Activated CD4-positive, CD25-positive, alpha-beta regulatory T cell treated with anti-CD3 and anti-CD28 coated beads, Interleukin-2, amount 50 U/mL, for 16 hours (primary cell): ENCODE data around the gene OR4Q3.
"Not testable (repeated sequence)": the region's sequence is repeated elsewhere in the genome, so short reads cannot be mapped to it uniquely, and the experiment has no call there.

Experiments used
- DNase-seq: peaks from one replicate; pipeline ENCODE4 v3.0.0-alpha.2; 2020; ENCODE audit warnings: low read depth, low spot score

Gene OR4Q3

DNA sequence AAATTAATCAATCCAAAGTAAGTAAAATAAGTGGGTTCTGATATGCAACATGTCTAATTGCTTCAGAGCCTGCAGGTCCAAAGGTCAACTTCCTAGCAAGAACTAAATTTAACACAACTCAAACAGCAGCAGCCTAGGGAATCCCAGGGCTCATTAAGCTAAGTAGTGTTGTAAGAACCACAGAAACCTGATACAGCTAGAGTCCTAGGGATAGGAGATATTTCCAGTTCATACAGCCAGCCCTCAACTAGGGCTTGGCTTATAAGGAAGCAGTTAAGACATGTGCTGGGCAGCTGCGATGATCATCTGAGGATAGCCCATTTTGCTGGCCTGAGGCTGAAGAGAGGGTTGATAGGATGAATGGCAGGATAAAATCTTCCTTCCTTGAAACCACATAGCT is at the start of gene OR4Q3:
OR4Q3 (plus strand) TSS at position 316 of the 400 bp plus-strand sequence.
- no peak for DNase-seq

DNA sequence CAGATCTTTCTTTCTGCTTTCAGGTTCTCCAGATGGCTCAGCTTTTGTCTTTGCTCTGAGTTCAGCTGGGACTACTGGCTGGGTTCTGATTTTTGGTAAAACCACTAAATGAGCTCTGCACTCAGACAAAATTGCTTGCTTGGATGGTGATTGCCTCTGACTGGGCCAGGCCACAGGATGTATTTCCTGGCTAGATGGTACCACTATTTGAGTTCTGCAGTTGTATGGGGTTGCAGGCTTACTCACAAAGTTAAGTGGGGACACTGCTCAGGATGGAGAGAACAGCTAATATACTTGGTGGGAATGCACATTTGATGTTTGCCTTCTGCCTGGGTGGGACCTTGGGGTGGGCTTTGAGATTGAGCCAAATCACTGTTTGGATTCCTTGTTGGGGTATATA is 14.0 kb upstream of the OR4Q3 start:
- DNase-seq = no peak

GRCh38 chr14:19729763-19730162 is 13.6 kb upstream of the OR4Q3 start:
- no peak for DNase-seq

DNA sequence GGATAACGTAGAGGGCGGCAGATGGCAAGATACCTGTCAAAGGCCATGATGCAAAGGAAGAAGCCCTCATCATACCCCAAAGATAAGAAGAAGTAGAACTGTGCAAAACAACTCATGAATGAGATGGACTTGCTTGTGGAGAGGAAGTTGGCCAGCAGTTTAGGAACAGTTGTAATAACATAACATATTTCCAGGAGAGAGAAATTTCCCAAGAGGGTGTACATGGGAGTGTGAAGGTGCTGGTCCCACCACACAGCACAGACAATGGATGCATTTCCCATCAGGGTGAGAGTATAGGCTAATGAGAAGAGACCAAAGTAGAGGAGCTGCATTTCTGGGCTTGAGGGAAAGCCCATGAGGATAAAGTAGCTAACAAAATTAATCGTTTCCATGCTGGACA is 9.5 kb upstream of the OR4Q3 start:
- DNase-seq = not testable (repeated sequence)

DNA sequence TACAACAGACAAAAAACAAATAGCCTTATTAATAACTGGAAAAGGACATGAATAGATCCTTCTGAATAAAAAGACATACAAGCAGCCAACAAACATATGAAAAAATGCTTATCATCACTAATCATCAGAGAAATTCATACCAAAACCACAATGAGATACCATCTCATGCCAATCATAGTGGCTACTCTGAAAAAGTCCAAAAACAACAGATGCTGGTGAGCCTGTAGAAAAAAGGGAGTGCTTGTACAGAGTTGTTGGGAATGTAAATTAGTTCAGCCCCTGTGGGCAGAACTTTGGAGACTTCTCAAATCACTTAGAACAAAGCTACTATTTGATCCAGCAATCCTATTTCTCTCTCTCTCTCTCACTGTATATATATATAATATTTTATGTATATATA is 8.9 kb downstream of the OR4Q3 start:
- not testable (repeated sequence) for DNase-seq

- DNase-seq = no peak
Measured at GRCh38 chr14:19754172-19754571, 10.8 kb downstream of the OR4Q3 start.

DNA sequence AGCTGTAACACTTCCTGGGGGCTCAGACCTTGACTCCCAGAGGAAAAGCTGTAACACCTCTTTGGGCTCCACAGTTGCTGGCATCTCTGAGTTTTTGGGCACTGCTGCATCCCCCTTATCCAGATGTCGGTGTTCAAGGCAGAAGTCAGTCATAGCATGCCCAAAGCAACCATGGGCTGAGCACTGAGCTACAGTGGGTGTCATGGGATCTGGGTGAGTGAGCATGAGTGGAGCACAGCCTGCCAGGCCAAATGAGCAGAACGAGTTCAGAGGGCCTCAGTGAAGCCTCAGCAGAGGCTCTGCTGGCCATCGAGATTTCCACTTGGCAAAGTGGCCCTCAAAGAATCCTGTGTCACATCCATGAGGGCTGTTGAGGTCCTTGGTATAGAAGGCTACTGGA is 28.1 kb downstream of the OR4Q3 start:
- DNase-seq = not testable (repeated sequence)

GRCh38 chr14:19771895-19772430 is 28.6 kb downstream of the OR4Q3 start:
- DNase-seq = no peak

DNA sequence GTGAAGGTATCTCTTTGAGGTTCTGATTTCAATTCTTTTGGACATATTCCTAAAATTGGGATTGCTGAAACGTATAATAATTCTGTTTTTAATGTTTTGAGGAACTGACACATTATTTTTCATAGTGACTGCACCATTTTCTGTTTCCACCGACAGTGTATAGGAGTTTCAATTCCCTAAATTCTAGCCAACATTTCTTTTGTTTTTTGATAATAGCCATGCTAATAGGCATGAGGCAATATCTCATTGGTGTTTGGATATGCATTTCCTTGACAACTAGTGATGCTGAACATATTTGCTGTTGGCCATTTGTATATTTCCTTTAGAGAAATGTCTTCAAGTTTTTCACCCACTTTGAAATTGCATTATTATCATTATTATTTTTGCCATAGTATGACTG is 29.1 kb downstream of the OR4Q3 start:
- not testable (repeated sequence) for DNase-seq

DNA sequence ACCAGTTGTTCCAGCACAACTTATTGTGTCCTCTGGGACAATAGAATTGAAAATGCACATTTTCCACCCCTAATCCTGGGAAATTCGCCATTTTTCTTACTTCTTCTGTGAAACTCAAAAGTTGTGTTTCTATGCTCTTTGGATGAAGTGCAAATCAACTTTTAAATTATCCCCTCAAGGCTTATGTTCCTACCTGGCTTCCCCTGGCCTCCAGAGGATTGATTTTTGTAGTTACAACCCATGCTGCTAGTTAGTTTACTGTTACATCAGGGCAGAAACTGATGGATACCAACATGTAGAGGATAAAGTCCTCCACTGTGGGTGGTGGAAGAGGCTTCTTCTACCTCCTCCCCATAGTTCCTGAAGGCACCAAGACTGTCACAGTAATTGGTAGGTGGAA is 29.8 kb downstream of the OR4Q3 start, which contains the start of gene OR4M1:
OR4M1 (plus strand) TSS at position 301 of the 400 bp plus-strand sequence. CDS start 6,819 bp downstream, outside the sequence.
- DNase-seq = not testable (repeated sequence)

GRCh38 chr14:19775587-19775986 is 32.2 kb downstream of the OR4Q3 start:
- no peak for DNase-seq

- DNase-seq = not testable (repeated sequence)
Measured at GRCh38 chr14:19785848-19786247, 42.5 kb downstream of the OR4Q3 start.

DNA sequence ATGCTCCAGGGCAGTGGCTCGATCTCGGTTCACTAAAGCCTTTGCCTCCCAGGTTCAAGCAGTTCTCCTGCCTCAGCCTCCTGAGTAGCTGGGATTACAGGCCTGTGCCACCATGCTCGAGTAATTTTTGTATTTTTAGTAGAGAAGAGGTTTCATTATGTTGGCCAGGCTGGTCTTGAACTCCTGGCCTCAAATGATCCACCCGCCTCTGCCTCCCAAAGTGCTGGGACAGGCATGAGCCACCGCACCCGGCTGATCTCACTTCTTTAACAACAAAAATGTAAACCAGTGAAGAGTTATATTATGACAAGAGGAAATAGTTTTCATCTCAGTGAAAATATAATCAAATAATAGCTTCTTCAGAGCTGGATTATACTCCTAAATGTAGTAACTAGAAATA is 43.9 kb downstream of the OR4Q3 start:
- not testable (repeated sequence) for DNase-seq

- not testable (repeated sequence) for DNase-seq
Measured at GRCh38 chr14:19788150-19788549, 44.8 kb downstream of the OR4Q3 start.

GRCh38 chr14:19796520-19797108 is 53.2 kb downstream of the OR4Q3 start:
- DNase-seq = not testable (repeated sequence)
